Measurements from ENCODE around the gene PECR.

DNA sequence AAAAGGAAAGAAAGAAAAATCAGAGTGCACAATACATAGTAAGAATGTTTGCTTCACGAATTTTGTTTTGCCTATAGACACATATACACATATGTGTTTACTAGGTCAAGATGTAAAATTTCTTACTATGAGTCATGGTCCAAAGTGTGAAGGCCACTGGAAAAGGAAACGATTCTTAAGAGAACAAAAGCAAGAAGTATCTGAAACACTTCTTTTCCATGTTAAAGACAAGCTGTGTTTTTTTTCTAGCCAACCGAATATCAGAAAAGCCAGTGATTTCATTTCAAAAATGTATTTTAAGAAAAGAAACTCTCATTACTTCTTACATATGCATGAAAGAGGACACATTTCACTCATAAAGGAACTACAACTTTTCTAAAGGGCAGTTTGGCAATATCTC lies 24.9 kb downstream of the PECR start:
- no peak for TF ChIP-seq CTCF (conservative IDR thresholded peaks at IDR 0.05; ENCODE audit: low read depth, low read length)
- no peak for TF ChIP-seq EZH2 (IDR thresholded peaks at IDR 0.05; ENCODE audit: low read length, unreplicated experiment)
